HCT116 (cell line): ENCODE data around the gene HOXB3. TPM values are rescaled to one million over a fixed set of nuclear protein-coding genes. Genes with fewer than 3 reads are reported as not detected.

Experiments
- ATAC-seq: fragments of 200-7000 bp; cut with Tn5 transposase; 2 replicates; pipeline ENCODE4 v1.9.1; 2020; ENCODE audit warnings: mild to moderate bottlenecking, moderate library complexity
- BruUV-seq: library from RNA; stranded (reverse); fragments of 400-500 nt; replicated peaks from 2 replicates; lab custom pipeline; 2021; lab: Mats Ljungman, UMichigan
- CTCF ChIA-PET: fragments of 300-600 bp; sonication (Branson Sonifier 250); formaldehyde crosslinking; loops from one replicate; lab custom pipeline; 2021; ENCODE audit warnings: antibody characterized with exemption; lab: Charles Lee
- POLR2A ChIA-PET: fragments of 300-600, 350-600 bp; sonication (Branson Sonifier 250); formaldehyde crosslinking; loops from one replicate; lab custom pipeline; 2021; ENCODE audit warnings: antibody characterized with exemption; lab: Charles Lee
- RAD21 ChIA-PET, 2 experiments: fragments of 300-600 bp; sonication (Branson Sonifier 250); formaldehyde crosslinking; loops; one replicate each; lab custom pipeline; 2023; ENCODE audit warnings: low total read pairs in 2 of 2; ENCODE audit not compliant: uncharacterized antibody in 2 of 2, unreplicated experiment in 2 of 2, low non-redundant PET in 1 of 2; lab: Charles Lee
- DNase-seq: peaks from one replicate; pipeline ENCODE4 v3.0.0-alpha.2; 2010; ENCODE audit warnings: low read depth, low spot score
- H2AFZ ChIP-seq: fragments of 200-600 bp; shearing (Covaris generic), sonication (generic); 2 replicates; pipeline ENCODE4 v1.6.1; 2017; ENCODE audit warnings: low read depth, mixed run types, mixed read lengths, antibody characterized with exemption, low read length; ENCODE audit not compliant: poor library complexity, severe bottlenecking
- H3K27ac ChIP-seq: 2 replicates; pipeline ENCODE4 v1.5.1; 2012; ENCODE audit warnings: low read depth, low read length
- H3K27me3 ChIP-seq: fragments of 200-600 bp; sonication (generic); 2 replicates; pipeline ENCODE4 v1.6.1; 2016; ENCODE audit warnings: mixed run types, low read length, mixed read lengths; ENCODE audit not compliant: insufficient read depth
- H3K36me3 ChIP-seq, 2 experiments: fragments of 200-500 bp in 1 of 2; fragments of 200-600 bp in 1 of 2; sonication (Bioruptor generic) in 1 of 2; sonication (generic) in 1 of 2; 2 replicates each; pipeline versions ENCODE4 v1.5.1 to v1.6.1; 2014 to 2016; ENCODE audit warnings: low read length in 2 of 2, inconsistent platforms in 1 of 2, mixed read lengths in 1 of 2, mixed run types in 1 of 2; ENCODE audit not compliant: insufficient read depth in 2 of 2, control insufficient read depth in 1 of 2
- H3K4me1 ChIP-seq, 2 experiments: fragments of 200-600 bp in 1 of 2; sonication (generic) in 1 of 2; 2 replicates each; pipeline versions ENCODE4 v1.5.1 to v1.6.1; 2012 to 2017; ENCODE audit warnings: low read length in 2 of 2, inconsistent platforms in 1 of 2, mild to moderate bottlenecking in 1 of 2, mixed read lengths in 1 of 2, mixed run types in 1 of 2, moderate library complexity in 1 of 2; ENCODE audit not compliant: insufficient read depth in 2 of 2, control insufficient read depth in 1 of 2
- H3K4me2 ChIP-seq: fragments of 200-600 bp; sonication (generic); 2 replicates; pipeline ENCODE4 v1.6.1; 2017; ENCODE audit warnings: mixed run types, low read length, mixed read lengths
- H3K4me3 ChIP-seq, 2 experiments: fragments of 200-600 bp in 1 of 2; sonication (generic) in 1 of 2; replicated peaks in 1 of 2; 2 replicates each; pipeline ENCODE4 v1.5.1; 2011 to 2016; ENCODE audit warnings: low read length in 2 of 2, control low read depth in 1 of 2, low read depth in 1 of 2, mild to moderate bottlenecking in 1 of 2, mixed read lengths in 1 of 2, mixed run types in 1 of 2
- H3K79me2 ChIP-seq: fragments of 200-600 bp; sonication (generic); 2 replicates; pipeline ENCODE4 v1.6.1; 2017; ENCODE audit warnings: mild to moderate bottlenecking, mixed run types, low read length, moderate library complexity, mixed read lengths; ENCODE audit not compliant: insufficient read depth
- H3K9ac ChIP-seq: fragments of 200-600 bp; sonication (generic); 2 replicates; pipeline ENCODE4 v1.6.1; 2016; ENCODE audit warnings: low read length, mixed read lengths
- H3K9me2 ChIP-seq: fragments of 200-600 bp; sonication (generic), shearing (Covaris generic); 2 replicates; pipeline ENCODE4 v1.6.1; 2017; ENCODE audit warnings: mixed run types, mild to moderate bottlenecking, moderate library complexity; ENCODE audit not compliant: insufficient read depth
- H3K9me3 ChIP-seq, 2 experiments: fragments of 200-500 bp in 1 of 2; fragments of 200-600 bp in 1 of 2; sonication (Bioruptor generic) in 1 of 2; sonication (generic) in 1 of 2; 2 replicates each; pipeline ENCODE4 v1.6.1; 2014 to 2017; ENCODE audit warnings: low read length in 2 of 2, mixed read lengths in 2 of 2, inconsistent platforms in 1 of 2, low read depth in 1 of 2, mild to moderate bottlenecking in 1 of 2, mixed run types in 1 of 2, moderate library complexity in 1 of 2; ENCODE audit not compliant: control insufficient read depth in 1 of 2, insufficient read depth in 1 of 2
- H4K20me1 ChIP-seq: fragments of 200-600 bp; sonication (generic), shearing (Covaris generic); 2 replicates; pipeline ENCODE4 v1.6.1; 2017; ENCODE audit warnings: mixed run types, mild to moderate bottlenecking, moderate library complexity; ENCODE audit not compliant: insufficient read depth
- EGR1 ChIP-seq: IDR thresholded peaks from 2 replicates; pipeline ENCODE4 v1.6.1; 2012; ENCODE audit warnings: low read depth
- EZH2 ChIP-seq: fragments of 200-600 bp; sonication (generic); IDR thresholded peaks from 2 replicates; pipeline ENCODE4 v1.6.1; 2017; ENCODE audit warnings: antibody characterized with exemption, mixed run types
- EZH2phosphoT487 ChIP-seq: fragments of 200-600 bp; IDR thresholded peaks from 2 replicates; pipeline ENCODE4 v1.6.1; 2018; ENCODE audit warnings: antibody characterized with exemption, borderline replicate concordance
- FOSL1 ChIP-seq: IDR thresholded peaks from 2 replicates; pipeline ENCODE4 v1.6.1; 2012; ENCODE audit warnings: low read depth
- POLR2A ChIP-seq: IDR thresholded peaks from 2 replicates; pipeline ENCODE4 v1.7.0; 2011; ENCODE audit warnings: borderline replicate concordance; ENCODE audit not compliant: insufficient read depth, insufficient read length; ENCODE audit errors: extremely low read depth
- POLR2AphosphoS5 ChIP-seq: IDR thresholded peaks from 2 replicates; pipeline ENCODE4 v1.6.1; 2011; ENCODE audit warnings: mild to moderate bottlenecking, low read depth, low read length, moderate library complexity
- SP1 ChIP-seq: IDR thresholded peaks from 2 replicates; pipeline ENCODE4 v1.6.1; 2012; ENCODE audit warnings: low read depth
- SRF ChIP-seq: IDR thresholded peaks from 2 replicates; pipeline ENCODE4 v1.6.1; 2012; ENCODE audit warnings: low read depth
- TCF7L2 ChIP-seq: IDR thresholded peaks from 2 replicates; pipeline ENCODE4 v1.7.0; 2011; ENCODE audit warnings: borderline replicate concordance, inconsistent platforms; ENCODE audit not compliant: insufficient read depth, insufficient read length; ENCODE audit errors: extremely low read depth
- YY1 ChIP-seq: IDR thresholded peaks from 2 replicates; pipeline ENCODE4 v1.6.1; 2011; ENCODE audit warnings: low read length, low read depth, moderate library complexity, mild to moderate bottlenecking; ENCODE audit not compliant: insufficient replicate concordance; ENCODE audit errors: extremely low read depth
- ZFX ChIP-seq: fragments of 450-650 bp; IDR thresholded peaks from 2 replicates; pipeline ENCODE4 v1.6.1; 2017
- ZNF274 ChIP-seq: fragments of 200-500 bp; sonication (Bioruptor generic); IDR thresholded peaks from 2 replicates; pipeline ENCODE4 v1.6.1; 2014; ENCODE audit warnings: mild to moderate bottlenecking, low read depth, low read length, inconsistent platforms
- intact Hi-C: fragments of 100-400 bp; cut with micrococcal nuclease; formaldehyde crosslinking; loops from 2 replicates; pipeline ENCODE4 v1.10.0; 2022
- total RNA-seq: library from RNA; stranded (reverse); gene quantifications from one replicate; pipeline ENCODE4 v1.2.1, GENCODE V29; 2021; ENCODE audit not compliant: unreplicated experiment
- TF ChIP-seq, protein P1 (sequence below), 3 experiments: fragments of 200-600 bp in 1 of 3; sonication (generic) in 1 of 3; IDR thresholded peaks in 2 of 3; conservative IDR thresholded peaks in 1 of 3; 2 replicates each; pipeline ENCODE4 v1.5.1; 2012 to 2017; ENCODE audit warnings: low read depth in 2 of 3, low read length in 2 of 3, antibody characterized with exemption in 1 of 3, borderline replicate concordance in 1 of 3, control low read depth in 1 of 3, mild to moderate bottlenecking in 1 of 3, mixed read lengths in 1 of 3, mixed run types in 1 of 3, moderate library complexity in 1 of 3; ENCODE audit not compliant: insufficient read depth in 1 of 3
- TF ChIP-seq, protein P2 (sequence below): IDR thresholded peaks from 2 replicates; pipeline ENCODE4 v1.6.1; 2012
- TF ChIP-seq, protein P3 (sequence below): IDR thresholded peaks from 2 replicates; pipeline ENCODE4 v1.6.1; 2011; ENCODE audit warnings: mild to moderate bottlenecking, low read length, moderate library complexity; ENCODE audit not compliant: insufficient replicate concordance; ENCODE audit errors: extremely low read depth

The HOXB3 gene
- total RNA-seq, 1 experiment from 2014 or later = 19.8 TPM

DNA sequence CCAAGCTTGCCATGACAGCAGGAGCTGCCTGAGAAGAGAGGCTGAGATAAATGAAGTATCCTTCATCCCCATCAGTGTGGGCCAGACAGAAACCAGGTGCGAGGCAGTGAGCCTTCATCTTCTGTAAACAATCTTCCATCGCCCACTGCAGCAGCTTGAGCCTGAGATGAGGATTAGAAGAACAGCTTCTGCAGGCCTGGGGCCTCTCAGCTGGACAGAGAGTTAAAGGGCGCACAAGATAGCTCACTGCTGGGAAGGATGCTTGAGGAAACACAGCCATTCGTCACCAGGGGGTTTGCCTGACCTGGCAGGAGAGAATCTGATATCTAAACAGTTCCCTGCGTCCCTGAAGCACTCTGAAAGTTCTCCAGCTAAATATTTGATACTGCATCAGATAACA is 86.3 kb downstream of the HOXB3 start:
- intact Hi-C loops = no loop called here
- peaks cover 9 to 15% of the 10 kb centered on the region in 2 experiments for H3K4me1 ChIP-seq
- ChIA-PET POLR2A (no interaction called here), CTCF (interaction anchor here (0.7 to 1.0 kb wide), 2 partner anchors 12 to 19 kb away, joined by 3 read pairs; no protein-coding TSS in a partner anchor), RAD21 (no interaction called here)
- H3K9me3 ChIP-seq = no peaks in the 10 kb centered on the region
- no peaks in the 10 kb centered on the region for H3K79me2 ChIP-seq
- H3K36me3 ChIP-seq = no peaks in the 10 kb centered on the region
- BruUV-seq = no TSS peak
- no peak overlapping the region for H2AFZ ChIP-seq
- DNase-seq (no peak), ATAC-seq (no peak)
- no peaks in the 10 kb centered on the region for H3K27me3 ChIP-seq
- H3K9me2 ChIP-seq = no peaks in the 10 kb centered on the region
- TF ChIP-seq TCF7L2 = no peak
- no peak overlapping the region for H3K9ac ChIP-seq
- H4K20me1 ChIP-seq = no peaks in the 10 kb centered on the region
- no peak overlapping the region for H3K4me2 ChIP-seq
- H3K4me3 ChIP-seq = no peak overlapping the region
- no peak overlapping the region for H3K27ac ChIP-seq

DNA sequence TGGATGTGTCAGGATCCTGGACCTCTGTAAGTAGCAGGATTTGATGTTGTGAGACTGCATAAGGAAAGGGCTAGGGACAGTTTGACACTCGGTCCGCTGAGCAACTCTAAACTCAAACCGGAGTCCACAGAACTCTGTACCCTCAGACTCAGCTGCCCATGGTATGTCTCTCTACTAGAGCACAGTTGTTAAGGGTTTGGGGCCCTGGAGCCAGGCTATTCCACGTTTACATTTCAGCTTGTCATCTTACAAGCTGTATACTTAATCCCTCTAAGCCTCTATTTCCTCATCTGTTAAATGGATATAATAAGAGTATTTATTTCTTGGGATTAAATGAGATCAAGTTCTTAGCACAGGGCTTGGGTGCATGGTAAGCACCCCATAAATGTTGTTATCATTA is 87.1 kb downstream of the HOXB3 start:
- no peak for ATAC-seq
- TF ChIP-seq EGR1 = no peak
- no peak for TF ChIP-seq EZH2
- TF ChIP-seq FOSL1 = no peak
- TF ChIP-seq EZH2phosphoT487 = no peak
- TF ChIP-seq, protein P1, sequence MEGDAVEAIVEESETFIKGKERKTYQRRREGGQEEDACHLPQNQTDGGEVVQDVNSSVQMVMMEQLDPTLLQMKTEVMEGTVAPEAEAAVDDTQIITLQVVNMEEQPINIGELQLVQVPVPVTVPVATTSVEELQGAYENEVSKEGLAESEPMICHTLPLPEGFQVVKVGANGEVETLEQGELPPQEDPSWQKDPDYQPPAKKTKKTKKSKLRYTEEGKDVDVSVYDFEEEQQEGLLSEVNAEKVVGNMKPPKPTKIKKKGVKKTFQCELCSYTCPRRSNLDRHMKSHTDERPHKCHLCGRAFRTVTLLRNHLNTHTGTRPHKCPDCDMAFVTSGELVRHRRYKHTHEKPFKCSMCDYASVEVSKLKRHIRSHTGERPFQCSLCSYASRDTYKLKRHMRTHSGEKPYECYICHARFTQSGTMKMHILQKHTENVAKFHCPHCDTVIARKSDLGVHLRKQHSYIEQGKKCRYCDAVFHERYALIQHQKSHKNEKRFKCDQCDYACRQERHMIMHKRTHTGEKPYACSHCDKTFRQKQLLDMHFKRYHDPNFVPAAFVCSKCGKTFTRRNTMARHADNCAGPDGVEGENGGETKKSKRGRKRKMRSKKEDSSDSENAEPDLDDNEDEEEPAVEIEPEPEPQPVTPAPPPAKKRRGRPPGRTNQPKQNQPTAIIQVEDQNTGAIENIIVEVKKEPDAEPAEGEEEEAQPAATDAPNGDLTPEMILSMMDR (IDR thresholded peaks at IDR 0.05 in 2 of 3, conservative IDR thresholded peaks at IDR 0.05 in 1 of 3; ENCODE audit: borderline replicate concordance in 1 of 3, insufficient read depth in 1 of 3, low read depth in 2 of 3, low read length in 2 of 3) = no peak
- no peak for TF ChIP-seq SRF
- TF ChIP-seq SP1 = no peak
- TF ChIP-seq TCF7L2 = no peak
- no peak for TF ChIP-seq ZNF274
- TF ChIP-seq POLR2AphosphoS5 = no peak
- TF ChIP-seq, protein P2, sequence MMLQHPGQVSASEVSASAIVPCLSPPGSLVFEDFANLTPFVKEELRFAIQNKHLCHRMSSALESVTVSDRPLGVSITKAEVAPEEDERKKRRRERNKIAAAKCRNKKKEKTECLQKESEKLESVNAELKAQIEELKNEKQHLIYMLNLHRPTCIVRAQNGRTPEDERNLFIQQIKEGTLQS = no peak
- TF ChIP-seq, protein P3, sequence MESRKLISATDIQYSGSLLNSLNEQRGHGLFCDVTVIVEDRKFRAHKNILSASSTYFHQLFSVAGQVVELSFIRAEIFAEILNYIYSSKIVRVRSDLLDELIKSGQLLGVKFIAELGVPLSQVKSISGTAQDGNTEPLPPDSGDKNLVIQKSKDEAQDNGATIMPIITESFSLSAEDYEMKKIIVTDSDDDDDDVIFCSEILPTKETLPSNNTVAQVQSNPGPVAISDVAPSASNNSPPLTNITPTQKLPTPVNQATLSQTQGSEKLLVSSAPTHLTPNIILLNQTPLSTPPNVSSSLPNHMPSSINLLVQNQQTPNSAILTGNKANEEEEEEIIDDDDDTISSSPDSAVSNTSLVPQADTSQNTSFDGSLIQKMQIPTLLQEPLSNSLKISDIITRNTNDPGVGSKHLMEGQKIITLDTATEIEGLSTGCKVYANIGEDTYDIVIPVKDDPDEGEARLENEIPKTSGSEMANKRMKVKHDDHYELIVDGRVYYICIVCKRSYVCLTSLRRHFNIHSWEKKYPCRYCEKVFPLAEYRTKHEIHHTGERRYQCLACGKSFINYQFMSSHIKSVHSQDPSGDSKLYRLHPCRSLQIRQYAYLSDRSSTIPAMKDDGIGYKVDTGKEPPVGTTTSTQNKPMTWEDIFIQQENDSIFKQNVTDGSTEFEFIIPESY = no peak
- no peak for TF ChIP-seq POLR2A
- TF ChIP-seq YY1 = no peak
- no peak for TF ChIP-seq ZFX

More for the DNA sequence above, 87.1 kb downstream of the HOXB3 start:
- intact Hi-C loops = no loop called here
- no peak overlapping the region for H3K27ac ChIP-seq
- peaks cover 9 to 19% of the 10 kb centered on the region in 2 experiments for H3K4me1 ChIP-seq
- no peaks in the 10 kb centered on the region for H3K36me3 ChIP-seq
- H2AFZ ChIP-seq = no peak overlapping the region
- DNase-seq = no peak
- H3K27me3 ChIP-seq = no peaks in the 10 kb centered on the region
- no peak overlapping the region for H3K4me3 ChIP-seq
- no peaks in the 10 kb centered on the region for H3K79me2 ChIP-seq
- H3K9me3 ChIP-seq = no peaks in the 10 kb centered on the region
- CTCF ChIA-PET = no interaction called here
- H3K4me2 ChIP-seq = no peak overlapping the region
- POLR2A ChIA-PET = no interaction called here
- no TSS peak for BruUV-seq
- no peak overlapping the region for H3K9ac ChIP-seq
- RAD21 ChIA-PET = no interaction called here
- H3K9me2 ChIP-seq = no peaks in the 10 kb centered on the region
- no peaks in the 10 kb centered on the region for H4K20me1 ChIP-seq
